Sigmoid colon (tissue), 7 donors: Measurements from ENCODE around the gene NRG3. TPM values are rescaled to one million over a fixed set of nuclear protein-coding genes. Genes with fewer than 3 reads are reported as not detected.

ENCODE experiments used
- DNase-seq: peaks from one replicate; pipeline ENCODE4 v3.0.0-alpha.2; 2019
- H3K27ac ChIP-seq, 4 donors: fragments of 200-600 bp; sonication (generic); one replicate each; pipeline ENCODE4 v1.5.1; 2016 to 2019; ENCODE audit warnings: mild to moderate bottlenecking in 1 of 4
- H3K27me3 ChIP-seq, 3 donors: fragments of 200-600 bp; sonication (generic); one replicate each; pipeline ENCODE4 v1.5.1; 2019; ENCODE audit warnings: mild to moderate bottlenecking in 1 of 3
- H3K36me3 ChIP-seq, 4 donors: fragments of 200-600 bp; sonication (generic); one replicate each; pipeline ENCODE4 v1.5.1; 2016 to 2019
- H3K4me1 ChIP-seq, 4 donors: fragments of 200-600 bp; sonication (generic); one replicate each; pipeline ENCODE4 v1.5.1; 2017 to 2019
- H3K4me3 ChIP-seq, 4 donors: fragments of 200-600 bp; sonication (generic); one replicate each; pipeline ENCODE4 v1.5.1; 2017 to 2019; ENCODE audit warnings: mild to moderate bottlenecking in 2 of 4, moderate library complexity in 1 of 4
- H3K9me3 ChIP-seq, 4 donors: fragments of 200-600 bp in 3 of 4; sonication (generic) in 3 of 4; one replicate each; pipeline versions ENCODE4 v1.5.1 to v1.6.1; 2013 to 2019
- EP300 ChIP-seq, 4 donors: sonication (generic); formaldehyde crosslinking; IDR thresholded peaks; one replicate each; pipeline ENCODE4 v1.6.1; 2017; ENCODE audit warnings: antibody characterized with exemption in 4 of 4
- POLR2A ChIP-seq, 2 donors: fragments of 450-650 bp; IDR thresholded peaks; one replicate each; pipeline ENCODE4 v1.6.1; 2016; ENCODE audit warnings: antibody characterized with exemption in 2 of 2, mild to moderate bottlenecking in 2 of 2, moderate library complexity in 2 of 2
- POLR2AphosphoS5 ChIP-seq, 4 donors: sonication (generic); formaldehyde crosslinking; IDR thresholded peaks; one replicate each; pipeline ENCODE4 v1.6.1; 2017; ENCODE audit warnings: antibody characterized with exemption in 4 of 4
- WGBS, 2 donors: extraction: QIAGEN DNeasy Blood & Tissue Kit; methylation state at CpG; one replicate each; pipeline ENCODE4 v1.1.7; 2013; 5-methylcytosine and 5-hydroxymethylcytosine counted together
- intact Hi-C: fragments of 100-400 bp; cut with DNase I; formaldehyde crosslinking; loops from one replicate; pipeline ENCODE4 v1.15.1; 2023
- polyA plus RNA-seq, 3 donors: library from polyadenylated mRNA; stranded (reverse); fragments of 200-250 nt; gene quantifications; one replicate each; pipeline ENCODE4 v1.2.3, GENCODE V29; 2013
- total RNA-seq, 4 donors: library from RNA; depleted of rRNA; stranded (reverse); fragments of >200 nt; gene quantifications; one replicate each; pipeline ENCODE4 v1.1.0, GENCODE V29; 2016
- TF ChIP-seq, protein P1 (sequence below), 4 experiments: fragments of 450-650 bp in 3 of 4; fragments of 200-600 bp in 1 of 4; IDR thresholded peaks; one replicate each; pipeline ENCODE4 v1.5.1; 2016 to 2019; ENCODE audit warnings: antibody characterized with exemption in 4 of 4, mild to moderate bottlenecking in 3 of 4, moderate library complexity in 2 of 4
- donor health status: healthy with polysubstance abuse.
- donor health status: Bipolar disorder and iron deficiency.
- donor health status: healthy.

The NRG3 gene
- total and polyA plus RNA-seq, 7 donors = 0.17 to 2.2 (median 0.82) TPM; not detected in 2

DNA sequence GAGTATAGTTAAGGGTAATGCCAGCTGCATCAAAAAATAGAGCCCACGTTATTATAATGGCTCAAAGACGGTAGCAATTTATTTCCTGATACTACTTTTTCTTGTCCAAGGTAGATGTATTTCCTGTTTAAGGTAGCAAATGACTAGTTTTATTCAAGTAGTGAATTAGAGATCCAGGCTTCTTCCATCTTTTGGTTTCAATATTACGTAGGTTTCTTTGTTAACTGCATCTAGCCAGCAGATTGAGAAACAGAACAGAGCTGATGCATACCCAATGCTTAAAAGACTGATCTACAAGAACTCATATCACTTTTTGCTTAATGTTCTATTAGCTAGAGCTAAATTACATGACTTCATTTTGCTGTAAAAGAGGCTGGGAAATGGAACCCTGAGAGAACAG is 992.1 kb downstream of the NRG3 start:
- Histone ChIP-seq H3K4me3 (no peak overlapping the region), H3K9me3 (no peaks in the 10 kb centered on the region), H3K27me3 (no peaks in the 10 kb centered on the region), H3K36me3 (no peaks in the 10 kb centered on the region), H3K4me1 (no peaks in the 10 kb centered on the region), H3K27ac (no peak overlapping the region)
- 86 to 95% methylated on average over 3 of the region's 3 CpGs for WGBS, 2 donors
- TF ChIP-seq POLR2A (IDR thresholded peaks at IDR 0.05) = no peak
- TF ChIP-seq, protein P1, sequence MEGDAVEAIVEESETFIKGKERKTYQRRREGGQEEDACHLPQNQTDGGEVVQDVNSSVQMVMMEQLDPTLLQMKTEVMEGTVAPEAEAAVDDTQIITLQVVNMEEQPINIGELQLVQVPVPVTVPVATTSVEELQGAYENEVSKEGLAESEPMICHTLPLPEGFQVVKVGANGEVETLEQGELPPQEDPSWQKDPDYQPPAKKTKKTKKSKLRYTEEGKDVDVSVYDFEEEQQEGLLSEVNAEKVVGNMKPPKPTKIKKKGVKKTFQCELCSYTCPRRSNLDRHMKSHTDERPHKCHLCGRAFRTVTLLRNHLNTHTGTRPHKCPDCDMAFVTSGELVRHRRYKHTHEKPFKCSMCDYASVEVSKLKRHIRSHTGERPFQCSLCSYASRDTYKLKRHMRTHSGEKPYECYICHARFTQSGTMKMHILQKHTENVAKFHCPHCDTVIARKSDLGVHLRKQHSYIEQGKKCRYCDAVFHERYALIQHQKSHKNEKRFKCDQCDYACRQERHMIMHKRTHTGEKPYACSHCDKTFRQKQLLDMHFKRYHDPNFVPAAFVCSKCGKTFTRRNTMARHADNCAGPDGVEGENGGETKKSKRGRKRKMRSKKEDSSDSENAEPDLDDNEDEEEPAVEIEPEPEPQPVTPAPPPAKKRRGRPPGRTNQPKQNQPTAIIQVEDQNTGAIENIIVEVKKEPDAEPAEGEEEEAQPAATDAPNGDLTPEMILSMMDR (IDR thresholded peaks at IDR 0.05) = no peak
- no peak for TF ChIP-seq EP300 (IDR thresholded peaks at IDR 0.05)
- no peak for TF ChIP-seq POLR2AphosphoS5 (IDR thresholded peaks at IDR 0.05)
- intact Hi-C loops = no loop called here
- DNase-seq = no peak

DNA sequence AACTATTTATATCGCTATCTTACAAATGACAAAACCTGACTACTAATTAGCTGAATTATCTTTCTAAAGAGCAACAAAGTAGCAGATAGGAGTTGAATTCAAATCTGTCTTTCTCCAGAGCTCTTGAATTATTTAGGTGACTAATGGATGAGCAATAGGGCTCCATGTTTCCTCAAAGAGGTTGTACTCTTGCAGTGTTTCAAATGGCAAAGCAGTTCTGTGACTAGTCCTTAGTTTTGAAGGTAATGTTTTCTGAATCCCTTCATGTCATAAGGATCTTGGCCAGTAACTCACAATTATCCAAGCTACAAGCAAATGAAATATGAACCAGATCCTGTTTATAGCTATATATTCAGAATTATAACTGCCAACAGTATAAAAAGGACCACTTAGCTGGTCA is 999.7 kb downstream of the NRG3 start:
- intact Hi-C loops = no loop called here
- no peak for DNase-seq
- TF ChIP-seq POLR2AphosphoS5 (IDR thresholded peaks at IDR 0.05) (no peak), POLR2A (IDR thresholded peaks at IDR 0.05) (no peak), EP300 (IDR thresholded peaks at IDR 0.05) (no peak)
- TF ChIP-seq, protein P1 (IDR thresholded peaks at IDR 0.05) = no peak
- no peak overlapping the region for H3K4me3 ChIP-seq
- H3K27ac ChIP-seq = no peak overlapping the region
- H3K4me1 ChIP-seq = no peaks in the 10 kb centered on the region
- H3K9me3 ChIP-seq = no peaks in the 10 kb centered on the region
- H3K36me3 ChIP-seq = no peaks in the 10 kb centered on the region
- H3K27me3 ChIP-seq = no peaks in the 10 kb centered on the region
- 97 to 98% methylated on average over 1 of the region's 1 CpG for WGBS, 2 donors

DNA sequence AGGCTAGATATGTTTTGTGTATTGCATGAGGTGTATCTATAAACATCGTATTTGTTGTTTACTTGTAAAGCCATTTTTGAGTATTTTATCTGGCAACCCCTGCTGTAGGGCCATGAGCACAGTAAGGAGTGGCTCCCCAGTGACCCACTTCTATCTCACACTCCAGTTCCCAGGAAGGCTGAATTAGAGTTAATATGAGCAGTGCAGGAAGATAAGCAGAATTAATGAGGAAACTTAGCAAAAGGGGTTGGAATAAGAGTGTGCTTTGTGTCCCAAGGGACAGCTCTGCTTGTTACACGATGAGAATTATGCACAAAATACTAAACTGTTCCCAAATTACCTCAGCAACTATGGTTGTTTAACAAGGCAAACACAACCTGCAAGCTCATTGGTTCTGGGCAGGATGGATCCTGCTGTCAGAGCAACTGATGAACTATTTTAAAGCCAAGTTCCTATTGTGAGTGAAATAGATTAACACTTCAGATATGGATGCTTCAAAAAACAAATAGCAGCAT is 1005.8 kb downstream of the NRG3 start:
- Histone ChIP-seq H3K9me3 (no peaks in the 10 kb centered on the region), H3K4me1 (no peaks in the 10 kb centered on the region), H3K27ac (no peak overlapping the region), H3K27me3 (no peaks in the 10 kb centered on the region), H3K4me3 (no peak overlapping the region), H3K36me3 (no peaks in the 10 kb centered on the region)
- no peak for DNase-seq
- no peak for TF ChIP-seq EP300 (IDR thresholded peaks at IDR 0.05)
- TF ChIP-seq POLR2A (IDR thresholded peaks at IDR 0.05) = no peak
- no peak for TF ChIP-seq POLR2AphosphoS5 (IDR thresholded peaks at IDR 0.05)
- TF ChIP-seq, protein P1 (IDR thresholded peaks at IDR 0.05) = no peak
- intact Hi-C loops = no loop called here
- WGBS, 2 donors = 59 to 70% methylated on average over 2 of the region's 2 CpGs

GRCh38 chr10:82882722-82883121 is 1007.7 kb downstream of the NRG3 start:
- no peak for DNase-seq
- Histone ChIP-seq H3K27ac (no peak overlapping the region), H3K9me3 (no peaks in the 10 kb centered on the region), H3K36me3 (no peaks in the 10 kb centered on the region), H3K4me1 (no peaks in the 10 kb centered on the region), H3K27me3 (no peaks in the 10 kb centered on the region), H3K4me3 (no peak overlapping the region)
- TF ChIP-seq EP300 (IDR thresholded peaks at IDR 0.05) = no peak
- TF ChIP-seq, protein P1 (IDR thresholded peaks at IDR 0.05) = no peak
- TF ChIP-seq POLR2AphosphoS5 (IDR thresholded peaks at IDR 0.05) = no peak
- TF ChIP-seq POLR2A (IDR thresholded peaks at IDR 0.05) = no peak
- intact Hi-C loops = no loop called here
- 59 to 69% methylated on average over 1 of the region's 1 CpG for WGBS, 2 donors

GRCh38 chr10:82883603-82884002 is 1008.6 kb downstream of the NRG3 start:
- Histone ChIP-seq H3K27ac (no peak overlapping the region), H3K9me3 (no peaks in the 10 kb centered on the region), H3K27me3 (no peaks in the 10 kb centered on the region), H3K36me3 (no peaks in the 10 kb centered on the region), H3K4me1 (no peaks in the 10 kb centered on the region), H3K4me3 (no peak overlapping the region)
- no peak for DNase-seq
- intact Hi-C loops = no loop called here
- TF ChIP-seq, protein P1 (IDR thresholded peaks at IDR 0.05) = no peak
- TF ChIP-seq POLR2A (IDR thresholded peaks at IDR 0.05) (no peak), POLR2AphosphoS5 (IDR thresholded peaks at IDR 0.05) (no peak), EP300 (IDR thresholded peaks at IDR 0.05) (no peak)
- WGBS, 2 donors = 82 to 88% methylated on average over 1 of the region's 1 CpG
